Measurements from ENCODE around the gene CCDC86.

Gene CCDC86

GRCh38 chr11:60899046-60899936 lies 57.4 kb downstream of the CCDC86 start:
- DNase-seq: no peak

GRCh38 chr11:60899977-60900376 lies 58.1 kb downstream of the CCDC86 start:
- no peak for DNase-seq
